Chondrocyte (in vitro differentiated cells): ENCODE data around the gene SATB2. TPM values are rescaled to one million over a fixed set of nuclear protein-coding genes. Genes with fewer than 3 reads are reported as not detected.

Experiments used
- DNase-seq: peaks from one replicate; pipeline ENCODE4 v3.0.0; 2021; ENCODE audit warnings: mixed read lengths, low spot score
- H3K27ac Mint-ChIP-seq: one replicate; pipeline ENCODE4 v1.8.0; 2021; ENCODE audit warnings: mild to moderate bottlenecking, moderate library complexity, mixed read lengths; ENCODE audit not compliant: unreplicated experiment
- H3K27me3 Mint-ChIP-seq: 2 replicates; pipeline ENCODE4 v1.8.0; 2021; ENCODE audit warnings: low read depth, mixed read lengths
- H3K36me3 Mint-ChIP-seq: 2 replicates; pipeline ENCODE4 v1.8.0; 2021; ENCODE audit warnings: low read depth, mixed read lengths
- H3K4me1 Mint-ChIP-seq: 2 replicates; pipeline ENCODE4 v1.8.0; 2021; ENCODE audit warnings: low read depth, mild to moderate bottlenecking, mixed read lengths
- H3K4me3 Mint-ChIP-seq: one replicate; pipeline ENCODE4 v1.8.0; 2021; ENCODE audit warnings: mild to moderate bottlenecking, moderate library complexity, mixed read lengths; ENCODE audit not compliant: unreplicated experiment
- H3K9me3 Mint-ChIP-seq: 2 replicates; pipeline ENCODE4 v1.8.0; 2021; ENCODE audit warnings: low read depth, mixed read lengths
- CTCF ChIP-seq: fragments of 200-600 bp; sonication (generic); IDR thresholded peaks from 2 replicates; pipeline ENCODE4 v1.5.0; 2021; ENCODE audit warnings: antibody characterized with exemption, mild to moderate bottlenecking, moderate library complexity
- total RNA-seq: library from RNA; stranded (reverse); gene quantifications from 3 replicates; pipeline ENCODE4 v1.2.1, GENCODE V29; 2021

SATB2 gene
- total RNA-seq, 1 donor from 2014 or later: 11.6 TPM

GRCh38 chr2:199395311-199395710 is 62.4 kb downstream of the SATB2 start:
- Mint-ChIP-seq H3K9me3 (peaks cover 8% of the 10 kb centered on the region), H3K36me3 (peaks cover 7% of the 10 kb centered on the region), H3K4me3 (no peak overlapping the region), H3K27ac (no peak overlapping the region), H3K27me3 (no peaks in the 10 kb centered on the region), H3K4me1 (no peaks in the 10 kb centered on the region)
- TF ChIP-seq CTCF: no peak
- no peak for DNase-seq

GRCh38 chr2:199392363-199392762 is 65.4 kb downstream of the SATB2 start:
- Mint-ChIP-seq H3K27me3 (no peaks in the 10 kb centered on the region), H3K4me3 (no peak overlapping the region), H3K4me1 (no peaks in the 10 kb centered on the region), H3K36me3 (peaks cover 6% of the 10 kb centered on the region), H3K27ac (no peak overlapping the region), H3K9me3 (no peaks in the 10 kb centered on the region)
- TF ChIP-seq CTCF: no peak
- no peak for DNase-seq

GRCh38 chr2:199388728-199389268 is 68.9 kb downstream of the SATB2 start:
- Mint-ChIP-seq H3K4me1 (no peaks in the 10 kb centered on the region), H3K27ac (no peak overlapping the region), H3K9me3 (no peaks in the 10 kb centered on the region), H3K4me3 (no peak overlapping the region), H3K27me3 (no peaks in the 10 kb centered on the region), H3K36me3 (peaks cover 2% of the 10 kb centered on the region)
- no peak for TF ChIP-seq CTCF
- DNase-seq: no peak

- Mint-ChIP-seq H3K4me1 (peaks cover 12% of the 10 kb centered on the region), H3K36me3 (peaks cover 3% of the 10 kb centered on the region), H3K4me3 (no peak overlapping the region), H3K27me3 (no peaks in the 10 kb centered on the region), H3K27ac (no peak overlapping the region), H3K9me3 (no peaks in the 10 kb centered on the region)
- TF ChIP-seq CTCF: no peak
- DNase-seq: no peak
Observed at GRCh38 chr2:199384043-199384442, 73.7 kb downstream of the SATB2 start.

DNA sequence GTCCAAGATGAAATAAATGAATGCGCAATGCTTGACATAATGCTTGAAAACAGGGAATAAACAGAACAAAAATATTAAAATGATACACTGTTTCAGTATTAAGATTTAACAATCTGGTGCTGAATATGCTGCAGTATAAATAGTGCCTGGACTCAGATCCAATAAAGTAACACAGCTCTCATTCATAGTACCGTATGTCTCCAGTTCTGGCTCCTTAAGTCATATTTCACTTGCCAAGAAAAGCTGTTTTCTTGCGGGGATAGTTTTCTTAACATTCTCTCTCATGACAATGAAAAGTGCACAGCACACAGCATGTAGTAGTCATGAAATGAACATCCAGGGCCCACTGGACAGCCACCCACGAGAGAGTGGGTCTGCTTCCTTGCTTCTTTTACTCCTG is 74.7 kb downstream of the SATB2 start:
- Mint-ChIP-seq H3K27me3 (no peaks in the 10 kb centered on the region), H3K36me3 (peaks cover 2% of the 10 kb centered on the region), H3K4me1 (peaks cover 12% of the 10 kb centered on the region), H3K27ac (no peak overlapping the region), H3K4me3 (no peak overlapping the region), H3K9me3 (no peaks in the 10 kb centered on the region)
- no peak for TF ChIP-seq CTCF
- DNase-seq: no peak
